HL-60 (cell line): ENCODE measurements around the gene SAMSN1.

Experiments
- GABPA ChIP-seq: IDR thresholded peaks from 2 replicates; pipeline ENCODE4 v1.6.1; 2012; ENCODE audit warnings: low read depth
- POLR2AphosphoS5 ChIP-seq: IDR thresholded peaks from 2 replicates; pipeline ENCODE4 v1.6.1; 2012; ENCODE audit warnings: low read depth
- SPI1 ChIP-seq: IDR thresholded peaks from 2 replicates; pipeline ENCODE4 v1.6.1; 2012; ENCODE audit warnings: low read depth, mild to moderate bottlenecking, borderline replicate concordance
- TF ChIP-seq, protein P1 (sequence below): IDR thresholded peaks from one replicate; pipeline ENCODE4 v1.5.1; 2011; ENCODE audit warnings: low read length, control low read depth, inconsistent platforms; ENCODE audit not compliant: insufficient read depth
- TF ChIP-seq, protein P2 (sequence below): IDR thresholded peaks from 2 replicates; pipeline ENCODE4 v1.6.1; 2012; ENCODE audit warnings: low read depth; ENCODE audit not compliant: insufficient replicate concordance

DNA sequence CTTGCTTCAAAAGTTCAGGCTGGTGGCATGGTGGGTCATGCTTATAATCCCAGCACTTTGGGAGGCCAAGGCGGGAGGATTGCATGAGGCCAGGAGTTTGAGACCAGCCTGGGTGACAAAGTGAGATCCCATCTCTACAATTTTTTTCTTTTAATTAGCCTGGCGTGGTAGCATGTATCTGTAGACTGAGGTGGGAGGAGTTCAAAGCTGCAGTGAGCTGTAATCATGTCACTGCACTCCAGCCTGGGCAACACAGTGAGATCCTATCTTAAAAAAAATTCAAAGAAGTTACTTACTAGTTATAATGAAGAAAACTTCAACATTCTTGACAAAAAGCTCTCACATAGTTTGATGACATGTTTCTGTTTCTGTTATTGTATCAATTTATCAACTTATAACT, 45.2 kb downstream of the SAMSN1 start:
- TF ChIP-seq, protein P1, sequence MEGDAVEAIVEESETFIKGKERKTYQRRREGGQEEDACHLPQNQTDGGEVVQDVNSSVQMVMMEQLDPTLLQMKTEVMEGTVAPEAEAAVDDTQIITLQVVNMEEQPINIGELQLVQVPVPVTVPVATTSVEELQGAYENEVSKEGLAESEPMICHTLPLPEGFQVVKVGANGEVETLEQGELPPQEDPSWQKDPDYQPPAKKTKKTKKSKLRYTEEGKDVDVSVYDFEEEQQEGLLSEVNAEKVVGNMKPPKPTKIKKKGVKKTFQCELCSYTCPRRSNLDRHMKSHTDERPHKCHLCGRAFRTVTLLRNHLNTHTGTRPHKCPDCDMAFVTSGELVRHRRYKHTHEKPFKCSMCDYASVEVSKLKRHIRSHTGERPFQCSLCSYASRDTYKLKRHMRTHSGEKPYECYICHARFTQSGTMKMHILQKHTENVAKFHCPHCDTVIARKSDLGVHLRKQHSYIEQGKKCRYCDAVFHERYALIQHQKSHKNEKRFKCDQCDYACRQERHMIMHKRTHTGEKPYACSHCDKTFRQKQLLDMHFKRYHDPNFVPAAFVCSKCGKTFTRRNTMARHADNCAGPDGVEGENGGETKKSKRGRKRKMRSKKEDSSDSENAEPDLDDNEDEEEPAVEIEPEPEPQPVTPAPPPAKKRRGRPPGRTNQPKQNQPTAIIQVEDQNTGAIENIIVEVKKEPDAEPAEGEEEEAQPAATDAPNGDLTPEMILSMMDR = no peak
- TF ChIP-seq SPI1 (no peak), POLR2AphosphoS5 (no peak), GABPA (no peak)
- TF ChIP-seq, protein P2, sequence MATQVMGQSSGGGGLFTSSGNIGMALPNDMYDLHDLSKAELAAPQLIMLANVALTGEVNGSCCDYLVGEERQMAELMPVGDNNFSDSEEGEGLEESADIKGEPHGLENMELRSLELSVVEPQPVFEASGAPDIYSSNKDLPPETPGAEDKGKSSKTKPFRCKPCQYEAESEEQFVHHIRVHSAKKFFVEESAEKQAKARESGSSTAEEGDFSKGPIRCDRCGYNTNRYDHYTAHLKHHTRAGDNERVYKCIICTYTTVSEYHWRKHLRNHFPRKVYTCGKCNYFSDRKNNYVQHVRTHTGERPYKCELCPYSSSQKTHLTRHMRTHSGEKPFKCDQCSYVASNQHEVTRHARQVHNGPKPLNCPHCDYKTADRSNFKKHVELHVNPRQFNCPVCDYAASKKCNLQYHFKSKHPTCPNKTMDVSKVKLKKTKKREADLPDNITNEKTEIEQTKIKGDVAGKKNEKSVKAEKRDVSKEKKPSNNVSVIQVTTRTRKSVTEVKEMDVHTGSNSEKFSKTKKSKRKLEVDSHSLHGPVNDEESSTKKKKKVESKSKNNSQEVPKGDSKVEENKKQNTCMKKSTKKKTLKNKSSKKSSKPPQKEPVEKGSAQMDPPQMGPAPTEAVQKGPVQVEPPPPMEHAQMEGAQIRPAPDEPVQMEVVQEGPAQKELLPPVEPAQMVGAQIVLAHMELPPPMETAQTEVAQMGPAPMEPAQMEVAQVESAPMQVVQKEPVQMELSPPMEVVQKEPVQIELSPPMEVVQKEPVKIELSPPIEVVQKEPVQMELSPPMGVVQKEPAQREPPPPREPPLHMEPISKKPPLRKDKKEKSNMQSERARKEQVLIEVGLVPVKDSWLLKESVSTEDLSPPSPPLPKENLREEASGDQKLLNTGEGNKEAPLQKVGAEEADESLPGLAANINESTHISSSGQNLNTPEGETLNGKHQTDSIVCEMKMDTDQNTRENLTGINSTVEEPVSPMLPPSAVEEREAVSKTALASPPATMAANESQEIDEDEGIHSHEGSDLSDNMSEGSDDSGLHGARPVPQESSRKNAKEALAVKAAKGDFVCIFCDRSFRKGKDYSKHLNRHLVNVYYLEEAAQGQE = no peak
